Subcutaneous abdominal adipose tissue (tissue), 5 donors: ENCODE data around the gene TAGLN2.

Experiments
- H3K27ac ChIP-seq: one replicate; pipeline ENCODE4 v1.7.0; 2013; ENCODE audit warnings: low read depth, mild to moderate bottlenecking, inconsistent platforms, low read length, moderate library complexity
- H3K27me3 ChIP-seq, 5 donors: one replicate each; pipeline ENCODE4 v1.7.0; 2013; ENCODE audit warnings: low read length in 5 of 5, inconsistent platforms in 1 of 5; ENCODE audit not compliant: control insufficient read depth in 5 of 5, insufficient read depth in 4 of 5
- H3K36me3 ChIP-seq, 5 donors: one replicate each; pipeline ENCODE4 v1.7.0; 2013; ENCODE audit warnings: low read length in 5 of 5; ENCODE audit not compliant: control insufficient read depth in 5 of 5, insufficient read depth in 5 of 5
- H3K4me1 ChIP-seq, 5 donors: one replicate each; pipeline ENCODE4 v1.7.0; 2013; ENCODE audit warnings: low read length in 5 of 5, mild to moderate bottlenecking in 3 of 5, moderate library complexity in 1 of 5; ENCODE audit not compliant: control insufficient read depth in 5 of 5, insufficient read depth in 5 of 5
- H3K4me3 ChIP-seq, 5 donors: one replicate each; pipeline ENCODE4 v1.7.0; 2013; ENCODE audit warnings: low read length in 5 of 5, low read depth in 1 of 5
- H3K9ac ChIP-seq, 5 donors: one replicate each; pipeline ENCODE4 v1.7.0; 2013; ENCODE audit warnings: low read length in 5 of 5, mild to moderate bottlenecking in 4 of 5, moderate library complexity in 3 of 5
- H3K9me3 ChIP-seq, 5 donors: one replicate each; pipeline ENCODE4 v1.7.0; 2013; ENCODE audit warnings: low read length in 5 of 5; ENCODE audit not compliant: control insufficient read depth in 5 of 5
- donor health status: healthy.
- donor health status: healthy.
- donor health status: healthy.
- donor health status: healthy.
- donor health status: healthy.

The TAGLN2 gene

GRCh38 chr1:159930216-159930615 lies 4.9 kb upstream of the TAGLN2 start:
- H3K4me3 ChIP-seq = no peak overlapping the region

GRCh38 chr1:159929155-159930051 lies 4.1 kb upstream of the TAGLN2 start:
- no peak overlapping the region for H3K27ac ChIP-seq
- H3K4me1 ChIP-seq = peaks cover 0 to 18% (median 10%) of the 10 kb centered on the region in 5 donors
- H3K27me3 ChIP-seq = no peaks in the 10 kb centered on the region

More at GRCh38 chr1:159930216-159930615, 4.9 kb upstream of the TAGLN2 start:
- H3K27ac ChIP-seq = no peak overlapping the region
- no peak overlapping the region for H3K9ac ChIP-seq
- H3K9me3 ChIP-seq = no peaks in the 10 kb centered on the region
- H3K27me3 ChIP-seq = no peaks in the 10 kb centered on the region
- H3K4me1 ChIP-seq = peaks cover 0 to 12% (median 10%) of the 10 kb centered on the region in 5 donors
- no peaks in the 10 kb centered on the region for H3K36me3 ChIP-seq

GRCh38 chr1:159928491-159929050 lies 3.3 kb upstream of the TAGLN2 start:
- no peak overlapping the region for H3K9ac ChIP-seq
- H3K36me3 ChIP-seq = no peaks in the 10 kb centered on the region
- no peaks in the 10 kb centered on the region for H3K9me3 ChIP-seq
- H3K4me3 ChIP-seq = no peak overlapping the region
- no peaks in the 10 kb centered on the region for H3K27me3 ChIP-seq
- H3K4me1 ChIP-seq = peaks cover 0 to 26% (median 17%) of the 10 kb centered on the region in 5 donors
- no peak overlapping the region for H3K27ac ChIP-seq

More at GRCh38 chr1:159929155-159930051, 4.1 kb upstream of the TAGLN2 start:
- Histone ChIP-seq H3K36me3 (no peaks in the 10 kb centered on the region), H3K9me3 (no peaks in the 10 kb centered on the region), H3K4me3 (no peak overlapping the region), H3K9ac (no peak overlapping the region)

- no peaks in the 10 kb centered on the region for H3K27me3 ChIP-seq
- peaks cover 0 to 32% (median 23%) of the 10 kb centered on the region in 5 donors for H3K4me1 ChIP-seq
- H3K36me3 ChIP-seq = no peaks in the 10 kb centered on the region
- no peaks in the 10 kb centered on the region for H3K9me3 ChIP-seq
- H3K9ac ChIP-seq = no peak overlapping the region
- H3K27ac ChIP-seq = no peak overlapping the region
- no peak overlapping the region for H3K4me3 ChIP-seq
These were observed 2.6 kb upstream of the TAGLN2 start for GRCh38 chr1:159927849-159928431.

- Histone ChIP-seq H3K4me1 (peaks cover 1 to 38% (median 29%) of the 10 kb centered on the region in 5 donors), H3K9ac (no peak overlapping the region), H3K27ac (no peak overlapping the region), H3K27me3 (no peaks in the 10 kb centered on the region), H3K4me3 (no peak overlapping the region), H3K9me3 (no peaks in the 10 kb centered on the region), H3K36me3 (no peaks in the 10 kb centered on the region)
These were observed 2.0 kb upstream of the TAGLN2 start for GRCh38 chr1:159927211-159927848.

- Histone ChIP-seq H3K4me3 (peak overlapping the region; percentile 84 to 100 (median 97)), H3K9ac (peak overlapping the region in 4 of 5 donors; percentile 91 to 99 (median 95)), H3K27me3 (no peaks in the 10 kb centered on the region), H3K4me1 (peaks cover 5 to 54% (median 42%) of the 10 kb centered on the region in 5 donors), H3K9me3 (no peaks in the 10 kb centered on the region), H3K36me3 (peaks cover 1 to 11% (median 2%) of the 10 kb centered on the region in 5 donors), H3K27ac (peak overlapping the region; percentile 97)
These were observed 392 bp upstream of the TAGLN2 start for GRCh38 chr1:159925719-159926078.

GRCh38 chr1:159924025-159924790 lies 1.1 kb downstream of the TAGLN2 start:
- Histone ChIP-seq H3K9ac (peak overlapping the region; percentile 77 to 99 (median 95)), H3K27ac (peak overlapping the region; percentile 97), H3K27me3 (no peaks in the 10 kb centered on the region), H3K9me3 (no peaks in the 10 kb centered on the region), H3K4me1 (peaks cover 8 to 67% (median 51%) of the 10 kb centered on the region in 5 donors), H3K4me3 (peak overlapping the region; percentile 84 to 100 (median 92)), H3K36me3 (peaks cover 4 to 26% (median 16%) of the 10 kb centered on the region in 5 donors)

GRCh38 chr1:159923203-159924024 lies 1.9 kb downstream of the TAGLN2 start:
- peak overlapping the region; percentile 84 to 100 (median 92) for H3K4me3 ChIP-seq
- peaks cover 9 to 75% (median 51%) of the 10 kb centered on the region in 5 donors for H3K4me1 ChIP-seq
- peak overlapping the region; percentile 97 for H3K27ac ChIP-seq
- H3K9ac ChIP-seq = peak overlapping the region; percentile 44 to 99 (median 95)
- no peaks in the 10 kb centered on the region for H3K9me3 ChIP-seq
- H3K27me3 ChIP-seq = no peaks in the 10 kb centered on the region
- H3K36me3 ChIP-seq = peaks cover 4 to 34% (median 24%) of the 10 kb centered on the region in 5 donors
